H1 (cell line): Measurements from ENCODE around the gene ZFP90. TPM values are rescaled to one million over a fixed set of nuclear protein-coding genes. Genes with fewer than 3 reads are reported as not detected.

Experiments used
- BRCA1 ChIP-seq: IDR thresholded peaks from 2 replicates; pipeline ENCODE4 v1.6.1; 2012; ENCODE audit warnings: low read depth, low read length, improper control_type of control experiment
- CHD7 ChIP-seq: fragments of 300-600 bp; sonication (generic); IDR thresholded peaks from 2 replicates; pipeline ENCODE4 v1.7.1; 2012; ENCODE audit warnings: low read length, moderate library complexity, mild to moderate bottlenecking, inconsistent platforms; ENCODE audit not compliant: insufficient replicate concordance
- CTCF ChIP-seq, 3 experiments: IDR thresholded peaks; 1 replicate in 2 of 3; 2 replicates in 1 of 3; pipeline versions ENCODE4 v1.5.1 to v1.6.1; 2011; ENCODE audit warnings: low read length in 3 of 3, mild to moderate bottlenecking in 3 of 3, inconsistent platforms in 2 of 3, low read depth in 1 of 3, moderate library complexity in 1 of 3; ENCODE audit not compliant: insufficient read depth in 1 of 3; ENCODE audit errors: control extremely low read depth in 1 of 3
- HDAC6 ChIP-seq: IDR thresholded peaks from one replicate; pipeline ENCODE4 v1.7.1; 2012; ENCODE audit warnings: low read depth, mild to moderate bottlenecking, inconsistent platforms, low read length, moderate library complexity
- JUND ChIP-seq: IDR thresholded peaks from 2 replicates; pipeline ENCODE4 v1.6.1; 2011; ENCODE audit warnings: mild to moderate bottlenecking, improper control_type of control experiment, low read length
- SP2 ChIP-seq: IDR thresholded peaks from 2 replicates; pipeline ENCODE4 v1.6.1; 2012; ENCODE audit warnings: mild to moderate bottlenecking, low read length, inconsistent platforms
- SUZ12 ChIP-seq: fragments of 200-600 bp; sonication (generic); IDR thresholded peaks from 2 replicates; pipeline ENCODE4 v1.6.1; 2012; ENCODE audit warnings: mild to moderate bottlenecking, inconsistent platforms, low read length, moderate library complexity, mixed read lengths
- polyA plus RNA-seq, 7 experiments: library from polyadenylated mRNA; depleted of rRNA in 3 of 7; stranded (reverse) in 5 of 7; unstranded in 2 of 7; fragments of >200 nt in 5 of 7; fragments of 200-250 nt in 2 of 7; gene quantifications; 1 replicate in 5 of 7; 2 replicates in 1 of 7; 4 replicates in 1 of 7; pipeline versions ENCODE4 v1.2.1 to v1.2.3, GENCODE V29; 2011 to 2013; ENCODE audit warnings: missing spikeins in 2 of 7, mixed read lengths in 2 of 7
- total RNA-seq: library from RNA; stranded (reverse); fragmentation: NEBNext Ultra II Directional; extraction: Animal tissue kit (Norgen Biotek cat#: 25700); gene quantifications from 2 replicates; pipeline ENCODE4 v1.2.1, GENCODE V29; 2021

The ZFP90 gene
- total and polyA plus RNA-seq, 2 of the 8 experiments (the other 6 are each of a cell fraction or from before 2014, with no cell fraction given) = 10.3 to 19.1 TPM

GRCh38 chr16:68538880-68539701 is at the start of gene ZFP90 (continued):
- TF ChIP-seq CHD7 (no peak), CTCF (IDR thresholded peaks at IDR 0.05; ENCODE audit: control extremely low read depth in 1 of 3, insufficient read depth in 1 of 3, low read depth in 1 of 3, low read length in 3 of 3) (peak in 1 of 3 experiments; percentile 9; a peak in 1 of 4 replicates), HDAC6 (no peak), JUND (no peak), SUZ12 (no peak), SP2 (no peak), BRCA1 (no peak)
